HG03039 (cell line): ENCODE data around the gene THEMIS2.
"Not testable (repeated sequence)": the region's sequence is repeated elsewhere in the genome, so short reads cannot be mapped to it uniquely, and the experiment has no call there.

Source experiments
- ATAC-seq: cut with Tn5 transposase; IDR thresholded peaks from one replicate; pipeline ENCODE4 v1.9.1; 2021; ENCODE audit warnings: mild to moderate bottlenecking, moderate library complexity; ENCODE audit not compliant: unreplicated experiment

The THEMIS2 gene

GRCh38 chr1:27862671-27863537 is 9.4 kb upstream of the THEMIS2 start:
- ATAC-seq, result no peak

GRCh38 chr1:27863538-27863915 is 8.8 kb upstream of the THEMIS2 start:
- ATAC-seq, result no peak

- no peak for ATAC-seq
Observed at GRCh38 chr1:27864264-27864895, 8.0 kb upstream of the THEMIS2 start.

- no peak for ATAC-seq
Observed at GRCh38 chr1:27865821-27866220, 6.5 kb upstream of the THEMIS2 start.

- no peak for ATAC-seq
Observed at GRCh38 chr1:27868556-27868931, 3.8 kb upstream of the THEMIS2 start.

GRCh38 chr1:27868932-27869718 is 3.2 kb upstream of the THEMIS2 start:
- no peak for ATAC-seq

GRCh38 chr1:27869719-27870085 is 2.6 kb upstream of the THEMIS2 start:
- ATAC-seq, result no peak

- not testable (repeated sequence) for ATAC-seq
Observed at GRCh38 chr1:27871076-27871475, 1.3 kb upstream of the THEMIS2 start.

- ATAC-seq, result no peak
Observed at GRCh38 chr1:27872802-27873551, 633 bp downstream of the THEMIS2 start.

GRCh38 chr1:27873671-27874384 is 1.5 kb downstream of the THEMIS2 start:
- ATAC-seq, result no peak

GRCh38 chr1:27876341-27877114 is 4.2 kb downstream of the THEMIS2 start:
- ATAC-seq, result no peak

GRCh38 chr1:27877115-27877416 is 4.7 kb downstream of the THEMIS2 start:
- ATAC-seq, result no peak

GRCh38 chr1:27878039-27878438 is 5.7 kb downstream of the THEMIS2 start:
- no peak for ATAC-seq

- ATAC-seq, result no peak
Observed at GRCh38 chr1:27878787-27879335, 6.5 kb downstream of the THEMIS2 start.

- ATAC-seq, result no peak
Observed at GRCh38 chr1:27879374-27880082, 7.2 kb downstream of the THEMIS2 start.

- ATAC-seq, result no peak
Observed at GRCh38 chr1:27882543-27882903, 10.2 kb downstream of the THEMIS2 start.

GRCh38 chr1:27883536-27883935 is 11.2 kb downstream of the THEMIS2 start:
- no peak for ATAC-seq

GRCh38 chr1:27884006-27884954 is 11.9 kb downstream of the THEMIS2 start:
- peak; percentile 49 for ATAC-seq
